HG03520 (cell line): ENCODE data around the gene VPS33A.
"Not testable (repeated sequence)": the region's sequence is repeated elsewhere in the genome, so short reads cannot be mapped to it uniquely, and the experiment has no call there.

Source experiments
- ATAC-seq: cut with Tn5 transposase; IDR thresholded peaks from one replicate; pipeline ENCODE4 v1.9.1; 2021; ENCODE audit warnings: mild to moderate bottlenecking, moderate library complexity; ENCODE audit not compliant: unreplicated experiment

Gene VPS33A

DNA sequence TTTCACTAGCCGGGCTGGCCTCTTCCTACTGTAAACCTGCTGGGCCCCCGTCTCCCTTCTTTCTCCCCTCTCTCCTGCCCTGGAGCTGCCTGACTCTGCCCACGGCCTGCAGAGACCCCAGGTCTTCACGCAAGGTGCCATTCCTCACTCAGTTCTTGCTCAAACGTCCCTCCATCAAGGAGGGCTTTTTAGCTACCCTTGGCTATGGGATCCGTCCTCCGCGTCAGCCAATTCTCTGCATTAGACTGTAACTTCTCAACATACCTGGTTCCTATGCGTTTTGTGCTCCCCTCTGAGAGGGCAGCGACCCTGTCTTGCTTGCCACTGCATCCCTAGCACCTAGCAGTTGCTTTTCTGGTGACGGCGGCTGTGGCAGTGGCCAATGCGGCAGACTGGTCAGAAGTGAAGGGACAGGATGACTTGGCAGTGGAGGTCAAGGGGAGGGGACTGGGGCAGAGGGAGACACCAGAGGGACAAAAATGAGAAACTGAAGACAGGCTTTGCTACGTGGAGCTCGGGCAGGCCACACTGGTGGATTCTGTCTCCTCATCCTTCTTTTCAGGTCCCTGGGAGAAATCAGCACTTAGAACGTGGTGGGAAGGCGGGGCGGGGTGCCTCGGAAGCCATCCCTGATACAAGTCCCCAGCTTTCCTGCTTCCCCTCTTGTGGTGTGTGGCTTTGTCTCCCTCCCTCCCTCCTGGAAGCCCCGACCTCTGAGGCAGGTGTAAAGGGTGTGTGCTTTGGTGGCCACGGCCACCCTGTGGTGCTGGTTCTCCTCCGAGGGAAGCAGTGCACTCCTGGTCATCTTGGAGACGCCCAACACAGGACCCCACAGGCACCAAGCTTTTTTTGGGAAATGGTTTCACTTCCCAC is 61.0 kb downstream of the VPS33A start:
- ATAC-seq: no peak

DNA sequence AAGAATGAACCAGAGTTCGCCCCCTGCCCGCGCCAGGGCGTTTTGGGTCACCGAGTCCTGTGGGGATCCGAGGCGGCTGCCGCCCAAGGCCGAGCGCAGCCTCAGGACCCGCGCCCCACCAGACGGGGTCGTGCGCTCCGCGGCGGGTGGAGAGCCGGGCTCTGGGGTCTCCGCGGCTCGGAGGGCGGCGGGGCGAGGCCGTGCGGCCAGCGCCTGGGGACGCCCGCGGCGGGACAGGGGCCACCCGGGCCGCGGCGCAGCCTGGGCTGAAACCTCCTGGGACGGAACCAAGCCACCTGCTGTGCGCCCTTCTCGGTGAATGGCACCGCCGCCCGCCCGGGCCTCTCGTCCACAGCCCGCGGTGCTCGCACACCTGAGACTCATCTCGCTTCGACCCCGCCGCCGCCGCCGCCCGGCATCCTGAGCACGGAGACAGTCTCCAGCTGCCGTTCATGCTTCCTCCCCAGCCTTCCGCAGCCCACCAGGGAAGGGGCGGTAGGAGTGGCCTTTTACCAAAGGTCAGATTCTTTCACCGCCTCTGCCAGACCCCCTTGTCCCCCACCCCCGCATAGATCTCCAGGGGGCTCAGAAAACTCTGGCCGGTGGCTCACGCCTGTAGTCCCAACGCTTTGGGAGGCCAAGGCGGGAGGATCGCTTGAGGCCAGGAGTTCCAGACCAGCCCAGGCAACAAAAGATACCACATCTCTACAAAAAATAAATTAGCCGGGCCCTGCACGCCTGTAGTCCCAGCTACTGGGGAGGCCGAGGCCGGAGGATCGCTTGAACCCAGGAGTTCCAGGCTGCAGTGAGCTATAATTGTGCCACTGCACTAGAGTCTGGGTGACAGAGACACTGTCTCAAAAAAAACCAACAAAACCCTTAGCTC is 61.9 kb downstream of the VPS33A start:
- no peak for ATAC-seq

DNA sequence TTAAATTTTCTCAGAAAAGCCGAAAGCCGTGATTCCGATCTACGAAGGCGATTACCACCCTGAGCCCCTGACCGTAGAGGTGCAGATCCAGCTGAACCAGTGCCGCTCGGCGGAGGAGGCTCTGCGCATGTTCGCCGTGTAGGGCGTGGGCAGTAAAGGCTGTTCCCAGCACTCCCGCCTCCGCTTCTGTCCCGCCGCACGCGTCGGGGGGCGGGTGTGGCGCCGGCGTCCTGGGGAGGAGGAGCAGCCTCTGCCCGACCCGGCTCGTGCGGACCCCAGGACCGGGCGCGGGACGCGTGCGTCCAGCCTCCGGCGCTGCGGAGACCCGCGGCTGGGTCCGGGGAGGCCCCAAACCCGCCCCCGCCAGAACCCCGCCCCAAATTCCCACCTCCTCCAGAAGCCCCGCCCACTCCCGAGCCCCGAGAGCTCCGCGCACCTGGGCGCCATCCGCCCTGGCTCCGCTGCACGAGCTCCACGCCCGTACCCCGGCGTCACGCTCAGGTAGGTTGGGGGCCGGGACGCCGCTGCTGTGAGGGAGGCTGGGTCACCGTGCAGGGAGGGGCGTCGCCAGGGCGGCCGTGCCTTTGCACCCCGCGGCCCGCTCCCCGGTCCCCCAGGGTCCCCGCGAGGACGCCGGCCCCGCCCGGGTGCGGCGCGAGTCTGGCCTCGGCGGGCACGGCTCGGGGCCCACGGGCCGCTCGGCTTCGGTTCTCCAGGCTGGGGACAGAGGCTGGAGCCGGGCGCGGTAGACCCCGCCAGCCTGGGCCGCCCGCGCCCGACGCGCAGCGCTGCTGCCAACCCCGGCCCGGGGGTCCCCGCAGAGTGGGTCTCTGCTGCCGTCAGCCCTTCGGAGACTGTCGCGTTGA is 62.8 kb downstream of the VPS33A start, which contains the start of gene B3GNT4:
B3GNT4 (plus strand) TSS at position 409 of the 866 bp plus-strand sequence. CDS start 910 bp downstream, outside the sequence.
- no peak for ATAC-seq

DNA sequence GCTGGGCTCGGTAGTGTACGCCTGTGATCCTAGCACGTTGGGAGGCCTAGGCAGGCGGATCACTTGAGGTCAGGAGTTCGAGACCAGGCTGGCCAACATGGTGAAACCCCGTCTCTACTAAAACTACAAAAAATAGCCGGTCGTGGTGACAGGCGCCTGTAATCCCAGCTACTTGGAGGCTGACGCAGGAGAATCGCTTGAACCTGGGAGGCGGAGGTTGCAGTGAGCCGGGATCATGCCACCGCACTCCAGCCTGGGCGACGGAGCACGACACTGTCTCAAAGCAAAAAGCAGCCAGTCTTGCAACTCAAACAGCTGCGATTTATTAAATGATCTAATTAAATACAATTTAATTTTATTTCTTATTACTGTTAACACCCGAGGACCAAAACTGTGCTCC is 63.5 kb downstream of the VPS33A start:
- ATAC-seq: not testable (repeated sequence)

DNA sequence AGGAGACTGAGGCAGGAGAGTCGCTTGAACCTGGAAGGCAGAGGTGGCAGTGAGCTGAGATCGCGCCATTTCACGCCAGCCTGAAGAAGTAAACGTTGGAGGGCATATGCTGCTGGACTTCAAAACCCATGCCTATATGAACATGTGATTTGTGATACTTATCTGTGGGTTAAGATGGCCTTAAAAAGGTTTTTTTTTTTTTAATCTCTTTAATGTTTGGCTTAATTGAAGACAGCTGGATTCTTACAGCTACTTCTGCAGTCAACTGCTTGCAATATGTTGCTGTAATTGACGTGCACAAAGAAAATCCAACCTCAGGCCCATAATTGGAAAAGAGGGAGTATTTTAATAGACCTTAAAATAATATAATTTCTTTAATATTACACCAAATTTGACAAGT is 64.3 kb downstream of the VPS33A start:
- no peak for ATAC-seq

DNA sequence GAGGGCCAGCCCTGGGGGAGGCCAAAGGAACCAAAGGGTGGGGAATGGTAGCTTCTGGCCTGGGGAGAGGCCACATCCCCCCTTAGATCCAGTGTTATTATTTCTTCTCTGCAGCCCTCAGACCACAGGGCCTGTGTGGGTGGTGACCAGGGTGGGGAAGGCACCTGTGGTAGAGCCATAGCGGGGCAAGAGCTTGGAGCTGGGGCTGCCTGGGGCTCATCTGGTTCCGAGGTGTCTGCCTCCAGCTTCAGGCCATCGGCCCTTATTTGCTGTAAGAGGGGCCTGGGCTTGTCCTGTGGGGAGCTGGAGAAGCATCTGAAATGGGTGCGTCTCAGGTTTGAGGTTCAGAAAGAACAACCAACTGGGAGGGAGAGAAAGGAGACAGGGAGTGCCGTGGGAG is 64.9 kb downstream of the VPS33A start:
- ATAC-seq: no peak

DNA sequence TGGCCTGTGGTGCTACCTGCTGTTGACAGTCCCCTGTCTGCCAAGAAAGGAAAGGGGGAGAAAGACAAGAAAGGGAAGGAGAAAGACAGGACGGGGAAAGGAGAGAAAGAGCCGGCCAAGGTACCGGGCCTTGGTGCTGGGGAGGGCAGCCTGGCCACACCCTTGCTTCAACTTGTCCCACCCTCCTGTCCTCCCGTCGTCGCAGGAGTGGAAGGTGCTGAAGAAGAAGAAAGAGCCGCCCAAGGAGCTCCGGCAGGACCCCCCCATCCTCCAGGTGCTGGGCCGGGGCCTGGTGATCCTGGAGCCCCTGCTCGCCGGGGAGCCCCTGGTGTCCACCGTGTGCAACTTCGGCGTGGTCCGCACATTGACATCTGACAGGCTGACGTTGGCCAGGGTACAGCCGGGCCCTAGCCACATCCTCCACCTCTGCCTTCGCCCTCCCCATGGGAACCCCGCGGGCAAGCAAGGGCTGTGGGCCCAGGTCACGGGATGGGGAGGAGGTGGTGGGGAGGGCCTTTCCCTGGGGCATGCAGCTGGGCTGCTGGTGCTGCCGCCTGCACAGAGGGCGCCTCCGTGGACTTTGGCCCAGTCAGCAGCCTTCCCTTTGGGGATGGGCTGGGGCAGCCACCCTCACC is 65.6 kb downstream of the VPS33A start:
- ATAC-seq: no peak

DNA sequence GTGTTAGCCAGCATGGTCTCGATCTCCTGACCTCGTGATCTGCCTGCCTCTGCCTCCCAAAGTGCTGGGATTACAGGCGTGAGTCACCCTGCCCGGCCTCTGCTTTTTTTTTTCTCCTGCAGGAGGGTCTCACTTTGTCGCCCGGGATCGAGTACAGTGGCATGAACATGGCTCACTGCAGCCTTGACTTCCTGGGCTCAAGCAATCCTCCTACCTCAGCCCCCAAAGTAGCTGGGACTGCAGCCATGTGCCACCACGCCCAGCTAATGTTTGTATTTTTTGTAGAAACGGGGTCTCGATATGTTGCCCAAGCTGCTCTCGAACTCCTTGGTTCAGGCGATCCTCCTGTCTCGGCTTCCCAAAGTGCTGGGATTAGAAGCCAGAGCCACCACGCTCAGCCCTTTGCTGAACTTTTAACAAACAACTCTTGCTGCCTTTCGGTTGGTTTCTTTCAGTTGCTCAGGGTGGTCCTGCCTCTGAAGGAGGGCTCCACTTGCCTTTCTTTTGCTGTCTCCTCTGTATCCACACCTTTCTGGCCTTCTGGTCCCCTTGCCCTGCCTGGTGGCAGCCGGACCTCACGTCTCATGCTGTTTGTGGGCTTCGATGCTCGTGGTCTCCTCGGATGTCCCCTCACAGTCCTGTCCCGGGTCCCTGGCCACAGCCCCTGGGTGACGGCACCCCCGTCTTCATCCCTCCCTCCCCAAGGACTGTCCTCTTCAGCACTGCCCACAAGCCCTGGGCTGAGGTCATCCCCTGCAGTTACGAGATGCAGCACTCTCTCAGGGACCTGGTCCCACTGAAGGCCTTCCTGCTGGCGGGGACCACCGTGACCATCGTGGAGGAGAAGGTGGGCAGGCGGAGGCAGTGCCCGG is 66.6 kb downstream of the VPS33A start:
- ATAC-seq: no peak

DNA sequence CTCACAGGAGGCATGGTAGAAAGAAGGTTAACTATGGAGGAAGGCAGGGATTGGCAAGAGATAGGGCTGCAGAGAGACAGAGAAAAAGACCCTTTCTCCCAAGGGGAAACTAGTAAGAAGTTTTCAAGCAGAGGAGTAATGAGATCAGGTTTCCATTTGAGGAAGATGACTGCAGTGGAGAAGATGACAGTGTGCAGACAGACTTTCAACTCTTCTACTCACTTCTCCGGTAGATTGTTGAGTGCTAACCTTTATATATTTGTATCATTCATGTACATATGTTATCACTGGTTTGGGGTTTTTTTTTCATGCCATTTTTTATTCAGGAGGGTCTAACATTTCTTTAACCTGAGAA is 68.7 kb downstream of the VPS33A start:
- ATAC-seq: no peak

DNA sequence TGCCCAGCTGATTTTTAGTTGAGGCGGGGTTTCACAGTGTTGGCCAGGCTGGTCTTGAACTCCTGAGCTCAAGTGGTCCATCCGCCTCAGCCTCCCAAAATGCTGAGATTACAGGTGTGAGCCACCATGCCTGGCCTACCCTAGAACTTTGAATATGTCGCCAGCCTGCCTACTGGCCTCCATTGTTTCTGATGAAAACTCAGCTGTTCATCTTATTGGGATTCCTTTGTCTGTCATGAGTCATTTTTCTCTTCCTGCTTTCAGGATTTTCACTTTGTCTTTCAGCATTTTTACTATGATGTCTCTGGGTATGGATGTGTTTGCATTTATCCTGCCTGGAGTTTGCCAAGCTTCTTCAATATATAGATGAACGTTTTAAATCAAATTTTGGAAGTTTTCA is 70.9 kb downstream of the VPS33A start:
- ATAC-seq: no peak

DNA sequence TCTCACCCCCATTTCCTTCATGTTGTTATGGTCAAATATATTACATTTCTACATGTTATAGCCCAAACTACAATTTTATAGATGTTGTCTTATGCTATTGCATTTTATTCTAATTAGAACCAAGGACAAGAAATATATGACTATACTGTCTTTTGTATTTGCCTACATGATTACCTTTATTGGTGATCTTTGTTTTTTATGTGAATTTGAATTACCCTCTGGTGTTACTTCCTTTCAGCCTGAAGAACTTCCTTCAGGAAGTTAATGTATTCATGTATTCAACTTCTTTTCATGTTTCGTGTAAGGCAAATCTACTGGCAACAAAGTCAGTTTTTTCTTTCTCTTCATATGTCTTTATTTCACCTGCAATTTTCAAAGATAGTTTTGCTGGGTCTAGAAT is 71.5 kb downstream of the VPS33A start:
- no peak for ATAC-seq

DNA sequence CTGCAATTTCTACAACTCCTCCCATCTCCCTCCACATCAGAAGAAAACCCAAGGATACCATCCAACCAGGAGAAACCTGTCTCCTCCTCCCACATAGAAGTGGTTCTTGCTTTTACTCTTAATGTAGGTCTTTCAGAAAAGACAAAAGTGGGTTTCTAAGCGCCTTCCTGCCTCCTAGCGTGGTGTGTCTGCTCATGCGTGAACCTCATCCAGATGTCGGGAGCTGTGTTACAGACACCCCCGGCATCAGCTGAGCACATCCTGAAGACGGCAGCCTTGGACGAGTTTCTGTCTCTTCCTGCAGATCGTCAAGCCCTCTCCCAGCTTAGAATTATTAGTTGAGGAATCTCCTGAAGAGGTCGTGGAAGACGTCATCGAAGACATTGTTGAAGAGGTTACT is 73.9 kb downstream of the VPS33A start:
- ATAC-seq: no peak

DNA sequence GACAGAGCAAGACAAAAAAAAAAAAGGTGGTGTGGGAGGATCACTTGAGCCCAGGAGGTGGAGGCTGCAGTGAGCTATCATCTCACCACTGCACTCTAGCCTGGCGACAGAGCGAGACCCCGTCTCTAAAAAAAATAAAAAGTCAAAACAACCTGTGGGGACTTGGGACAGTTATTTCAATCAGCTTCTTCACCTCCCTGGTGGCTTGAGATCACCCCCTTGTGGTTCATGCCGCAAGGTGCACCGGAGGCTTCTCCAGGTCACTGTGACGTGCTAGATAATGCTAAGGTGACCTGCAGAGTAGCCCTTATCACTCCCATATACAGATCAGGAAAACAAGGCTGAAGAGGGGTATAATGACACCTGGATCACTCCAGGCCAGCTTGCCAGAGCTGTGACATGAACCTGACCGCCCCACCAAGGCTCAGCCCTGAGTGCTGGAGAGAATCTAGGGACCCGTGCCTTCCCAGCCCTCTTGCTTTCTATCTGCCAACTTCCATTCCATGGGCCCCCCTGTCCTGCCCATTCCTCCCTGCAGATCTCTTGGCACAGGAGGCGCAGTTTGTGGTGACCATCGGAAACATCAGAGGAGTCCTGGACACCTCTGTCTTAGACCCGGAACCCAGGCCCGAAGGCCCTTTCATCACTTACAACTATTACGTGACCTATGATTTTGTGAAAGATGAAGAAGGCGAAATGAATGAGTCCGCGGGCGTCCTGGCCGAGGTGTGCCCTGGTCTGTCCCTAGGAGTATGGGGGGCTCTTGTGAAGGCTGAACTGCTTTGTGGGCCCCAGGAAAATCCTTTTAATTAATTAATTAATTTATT is 75.2 kb downstream of the VPS33A start:
- ATAC-seq: no peak

DNA sequence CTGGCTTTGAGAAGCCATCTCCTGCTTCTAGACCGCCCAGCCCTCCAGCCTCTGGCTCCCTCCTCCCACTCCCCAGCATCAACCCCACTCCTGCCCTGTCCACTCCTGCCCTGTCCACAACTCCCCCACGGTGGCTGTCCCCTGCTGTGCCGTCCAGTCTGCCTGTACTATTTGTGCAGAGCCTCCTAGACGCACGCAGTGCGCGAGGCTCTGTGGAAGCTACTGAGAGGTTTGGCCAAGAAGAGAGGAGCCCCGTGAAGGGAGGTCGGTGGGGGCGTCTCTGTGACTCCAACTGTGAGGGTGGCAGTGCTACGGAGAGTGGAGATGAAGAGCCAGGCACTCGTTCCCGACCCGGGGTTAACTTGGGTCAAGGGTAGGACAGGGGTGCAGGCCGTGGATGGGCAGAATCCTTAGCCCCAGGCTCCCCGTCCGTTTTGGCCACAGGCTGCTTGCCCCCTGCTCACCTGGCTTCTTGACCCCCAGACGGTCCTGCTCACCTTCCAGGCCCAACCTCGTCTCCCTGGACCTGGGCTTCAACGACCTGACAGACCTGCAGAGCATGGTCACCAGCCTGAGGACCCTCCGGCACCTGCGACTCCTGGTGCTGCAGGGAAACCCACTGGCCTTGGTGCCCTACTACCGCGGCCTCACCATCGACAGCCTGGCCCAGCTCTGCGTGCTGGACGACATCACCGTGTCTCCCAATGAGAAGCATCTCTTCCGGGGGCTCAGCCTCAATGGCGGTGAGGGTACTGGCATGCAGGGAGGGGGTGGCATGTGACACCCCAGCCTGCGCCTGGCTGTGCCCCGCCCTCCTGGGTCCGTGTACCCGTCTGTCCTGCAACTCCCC is 76.4 kb downstream of the VPS33A start:
- ATAC-seq: no peak

DNA sequence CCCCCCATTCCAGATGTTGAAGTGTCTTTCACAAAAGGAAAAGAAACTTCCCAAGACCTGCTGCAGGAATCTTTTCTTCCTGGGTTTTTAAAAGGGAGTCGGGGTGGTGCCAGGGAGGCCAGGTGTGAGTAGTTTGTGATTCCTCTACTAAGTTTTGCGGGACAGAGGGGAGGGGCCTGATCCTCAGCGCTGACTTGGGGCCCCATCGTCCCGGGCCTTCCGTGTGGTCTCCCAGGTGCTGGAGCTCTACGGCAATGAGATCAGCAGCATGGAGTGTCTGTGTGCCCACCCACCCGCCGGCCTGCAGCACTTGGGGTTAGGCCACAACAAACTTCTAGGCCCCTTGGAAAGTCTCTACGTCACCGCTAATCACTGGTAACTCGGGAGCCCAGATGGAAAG is 78.8 kb downstream of the VPS33A start:
- ATAC-seq: no peak

DNA sequence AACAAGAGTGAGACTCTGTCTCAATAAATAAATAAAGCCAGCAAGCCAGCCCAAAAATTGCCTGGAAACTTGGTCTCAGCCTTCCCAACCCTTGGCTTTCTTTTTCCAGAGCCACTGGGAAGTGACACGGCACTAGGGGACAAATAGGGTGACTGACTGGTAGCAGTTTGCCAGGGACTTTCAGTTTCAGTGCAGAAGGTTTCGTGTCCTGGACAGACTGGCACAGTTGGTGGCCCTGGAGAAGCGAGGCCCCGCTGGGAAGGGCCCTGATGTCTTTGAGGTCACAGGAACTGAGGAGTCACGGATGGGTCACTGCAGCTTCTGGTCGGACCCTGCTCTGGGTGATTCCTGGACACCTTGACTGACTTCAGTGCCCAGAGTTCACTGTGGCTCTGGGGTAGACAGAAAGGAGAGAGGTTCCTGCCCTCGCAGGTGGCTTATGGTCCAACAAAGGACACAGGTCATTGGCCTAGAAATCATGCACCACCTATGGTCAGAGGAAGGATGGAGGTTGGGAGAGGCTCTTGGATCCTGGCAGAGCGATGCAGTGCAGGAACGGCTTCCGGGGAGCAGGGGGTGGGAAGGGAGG is 80.7 kb downstream of the VPS33A start:
- no peak for ATAC-seq

DNA sequence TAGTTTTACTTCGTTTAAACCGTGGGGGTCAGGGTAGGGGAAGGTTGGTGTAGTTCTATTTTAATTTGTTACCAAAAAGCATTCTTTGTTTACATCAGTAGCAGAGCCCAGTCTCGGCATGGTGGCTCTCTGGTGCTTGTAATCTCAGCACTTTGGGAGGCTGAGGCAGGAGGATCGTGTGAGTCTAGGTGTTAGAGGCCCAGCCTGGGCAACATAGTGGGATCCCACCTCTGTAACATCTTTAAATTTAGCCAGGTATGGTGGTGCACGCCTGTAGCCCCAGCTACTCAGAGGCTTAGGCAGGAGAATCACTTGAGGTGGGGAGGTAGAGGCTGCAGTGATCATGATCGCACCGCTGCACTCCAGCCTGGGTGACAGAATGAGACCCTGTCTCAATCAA is 81.2 kb downstream of the VPS33A start:
- no peak for ATAC-seq
